HFFc6 (cell line): ENCODE data around the gene SMC1B. TPM values are rescaled to one million over a fixed set of nuclear protein-coding genes. Genes with fewer than 3 reads are reported as not detected.
"Not testable (repeated sequence)": the region's sequence is repeated elsewhere in the genome, so short reads cannot be mapped to it uniquely, and the experiment has no call there.

Experiments used
- DNase-seq: peaks from one replicate; pipeline ENCODE4 v3.0.0-alpha.2; 2018
- H3K27ac Mint-ChIP-seq: 2 replicates; pipeline ENCODE4 v1.8.0; 2020; ENCODE audit warnings: mild to moderate bottlenecking, mixed read lengths
- H3K27me3 Mint-ChIP-seq: 2 replicates; pipeline ENCODE4 v1.8.0; 2021; ENCODE audit warnings: mild to moderate bottlenecking, moderate library complexity, mixed read lengths; ENCODE audit not compliant: insufficient read depth
- H3K36me3 Mint-ChIP-seq: 2 replicates; pipeline ENCODE4 v1.8.0; 2021; ENCODE audit warnings: low read depth, mixed read lengths
- H3K4me1 Mint-ChIP-seq: 2 replicates; pipeline ENCODE4 v1.8.0; 2020; ENCODE audit warnings: low read depth, mixed read lengths
- H3K4me3 Mint-ChIP-seq: 2 replicates; pipeline ENCODE4 v1.8.0; 2020; ENCODE audit warnings: mild to moderate bottlenecking, moderate library complexity, mixed read lengths
- H3K9me3 Mint-ChIP-seq: 2 replicates; pipeline ENCODE4 v1.8.0; 2020; ENCODE audit warnings: mild to moderate bottlenecking, mixed read lengths
- total RNA-seq, 6 experiments: library from RNA; stranded (reverse); fragmentation: NEBNext Ultra II Directional; extraction: Animal tissue kit (Norgen Biotek cat#: 25700); gene quantifications; 2 replicates in 1 of 6; 3 replicates in 5 of 6; pipeline ENCODE4 v1.2.3, GENCODE V29; 2021
- TF ChIP-seq, protein P1 (sequence below): fragments of 200-600 bp; sonication (generic); IDR thresholded peaks from 2 replicates; pipeline ENCODE4 v1.5.0; 2021; ENCODE audit warnings: antibody characterized with exemption, mild to moderate bottlenecking

Gene SMC1B
- total RNA-seq, 6 experiments from 2014 or later: 0.06 TPM; not detected in 5

DNA sequence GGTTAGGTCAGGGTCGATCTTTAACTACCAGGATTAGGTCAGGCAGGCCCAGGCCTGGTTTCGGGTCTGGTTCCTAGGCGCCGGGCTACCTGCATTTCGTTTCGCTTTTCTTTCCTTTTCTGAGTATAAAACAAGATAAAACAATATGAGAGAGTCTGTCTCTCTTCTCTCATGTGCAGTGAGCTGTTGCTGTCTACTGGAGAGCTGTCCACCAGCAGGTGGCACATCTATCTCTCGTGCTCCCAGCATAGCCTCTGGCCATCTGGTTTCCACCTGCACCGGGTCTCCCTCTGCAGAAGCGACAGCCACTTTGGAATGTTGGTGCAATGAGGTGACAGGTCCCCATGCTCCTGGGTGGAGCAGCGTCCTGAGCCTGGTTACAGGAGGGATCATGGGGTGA, 27.7 kb upstream of the SMC1B start:
- DNase-seq: peak; percentile 58
- peaks cover 6% of the 10 kb centered on the region for H3K27me3 Mint-ChIP-seq
- H3K27ac Mint-ChIP-seq: no peak overlapping the region
- H3K4me1 Mint-ChIP-seq: peaks cover 45% of the 10 kb centered on the region
- H3K36me3 Mint-ChIP-seq: no peaks in the 10 kb centered on the region
- no peaks in the 10 kb centered on the region for H3K9me3 Mint-ChIP-seq
- TF ChIP-seq, protein P1, sequence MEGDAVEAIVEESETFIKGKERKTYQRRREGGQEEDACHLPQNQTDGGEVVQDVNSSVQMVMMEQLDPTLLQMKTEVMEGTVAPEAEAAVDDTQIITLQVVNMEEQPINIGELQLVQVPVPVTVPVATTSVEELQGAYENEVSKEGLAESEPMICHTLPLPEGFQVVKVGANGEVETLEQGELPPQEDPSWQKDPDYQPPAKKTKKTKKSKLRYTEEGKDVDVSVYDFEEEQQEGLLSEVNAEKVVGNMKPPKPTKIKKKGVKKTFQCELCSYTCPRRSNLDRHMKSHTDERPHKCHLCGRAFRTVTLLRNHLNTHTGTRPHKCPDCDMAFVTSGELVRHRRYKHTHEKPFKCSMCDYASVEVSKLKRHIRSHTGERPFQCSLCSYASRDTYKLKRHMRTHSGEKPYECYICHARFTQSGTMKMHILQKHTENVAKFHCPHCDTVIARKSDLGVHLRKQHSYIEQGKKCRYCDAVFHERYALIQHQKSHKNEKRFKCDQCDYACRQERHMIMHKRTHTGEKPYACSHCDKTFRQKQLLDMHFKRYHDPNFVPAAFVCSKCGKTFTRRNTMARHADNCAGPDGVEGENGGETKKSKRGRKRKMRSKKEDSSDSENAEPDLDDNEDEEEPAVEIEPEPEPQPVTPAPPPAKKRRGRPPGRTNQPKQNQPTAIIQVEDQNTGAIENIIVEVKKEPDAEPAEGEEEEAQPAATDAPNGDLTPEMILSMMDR: peak; percentile 84
- H3K4me3 Mint-ChIP-seq: peak overlapping the region; percentile 42

DNA sequence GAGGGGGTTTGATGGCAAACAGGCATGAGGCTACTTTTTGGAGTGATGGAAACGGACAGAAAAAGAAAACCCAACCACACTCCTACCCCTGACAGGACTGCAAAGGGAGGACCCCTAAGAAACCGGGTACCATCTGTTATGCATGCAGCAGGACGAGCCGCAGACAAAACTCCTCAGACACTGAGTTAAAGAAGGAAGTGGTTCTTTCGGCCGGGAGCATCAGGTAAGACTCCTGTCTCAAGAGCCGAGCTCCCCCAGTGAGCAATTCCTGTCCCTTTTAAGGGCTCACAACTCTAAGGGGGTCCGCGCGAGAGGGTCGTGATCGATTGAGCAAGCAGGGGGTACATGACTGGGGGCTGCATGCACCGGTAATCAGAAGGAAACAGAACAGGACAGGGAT, 27.3 kb upstream of the SMC1B start:
- H3K27me3 Mint-ChIP-seq, H3K9me3 Mint-ChIP-seq, H3K36me3 Mint-ChIP-seq, DNase-seq, H3K27ac Mint-ChIP-seq, H3K4me3 Mint-ChIP-seq: not testable (repeated sequence)
- H3K4me1 Mint-ChIP-seq: peaks cover 45% of the 10 kb centered on the region

DNA sequence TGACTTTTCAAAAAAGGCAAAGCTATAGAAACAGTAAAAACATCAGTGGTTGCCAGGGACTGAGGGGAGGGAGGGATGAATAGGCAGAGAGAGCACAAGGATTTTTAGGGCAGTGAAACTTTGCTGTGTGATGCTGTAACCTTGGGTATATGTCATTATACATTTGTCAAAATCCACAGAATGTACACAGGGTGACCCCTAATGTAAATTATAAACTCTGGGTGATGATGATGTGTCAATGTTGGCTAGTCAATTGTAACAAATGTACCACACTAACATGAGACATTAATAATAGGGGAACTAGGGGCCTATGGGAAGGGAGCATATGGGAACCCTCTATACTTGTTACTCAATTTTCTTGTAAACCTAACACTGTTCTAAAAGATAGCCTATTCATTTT, 24.9 kb upstream of the SMC1B start:
- peaks cover 32% of the 10 kb centered on the region for H3K4me1 Mint-ChIP-seq
- H3K36me3 Mint-ChIP-seq: no peaks in the 10 kb centered on the region
- H3K9me3 Mint-ChIP-seq: no peaks in the 10 kb centered on the region
- H3K27me3 Mint-ChIP-seq: peaks cover 7% of the 10 kb centered on the region
- DNase-seq: no peak
- H3K4me3 Mint-ChIP-seq: no peak overlapping the region
- TF ChIP-seq, protein P1: no peak
- H3K27ac Mint-ChIP-seq: no peak overlapping the region

DNA sequence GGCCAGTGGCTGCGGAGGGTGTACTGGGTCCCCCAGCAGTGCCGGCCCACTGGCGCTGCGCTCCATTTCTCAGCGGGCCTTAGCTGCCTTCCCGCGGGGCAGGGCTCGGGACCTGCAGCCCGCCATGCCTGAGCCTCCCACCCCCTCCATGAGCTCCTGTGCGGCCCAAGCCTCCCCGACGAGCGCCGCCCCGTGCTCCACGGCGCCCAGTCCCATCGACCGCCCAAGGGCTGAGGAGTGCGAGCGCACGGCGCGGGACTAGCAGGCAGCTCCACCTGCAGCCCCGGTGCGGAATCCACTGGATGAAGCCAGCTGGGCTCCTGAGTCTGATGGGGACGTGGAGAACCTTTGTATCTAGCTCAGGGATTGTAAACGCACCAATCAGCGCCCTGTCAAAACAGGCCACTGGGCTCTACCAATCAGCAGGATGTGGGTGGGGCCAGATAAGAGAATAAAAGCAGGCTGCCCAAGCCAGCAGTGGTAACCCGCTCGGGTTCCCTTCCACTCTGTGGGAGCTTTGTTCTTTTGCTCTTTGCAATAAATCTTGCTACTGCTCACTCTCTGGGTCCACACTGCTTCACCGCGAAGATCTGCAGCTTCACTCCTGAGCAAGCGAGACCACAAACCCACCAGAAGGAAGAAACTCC, 23.6 kb upstream of the SMC1B start:
- peaks cover 26% of the 10 kb centered on the region for H3K4me1 Mint-ChIP-seq
- not testable (repeated sequence) for H3K36me3 Mint-ChIP-seq, H3K27me3 Mint-ChIP-seq, H3K27ac Mint-ChIP-seq, DNase-seq, H3K9me3 Mint-ChIP-seq, H3K4me3 Mint-ChIP-seq
- TF ChIP-seq, protein P1: peak; percentile 31

DNA sequence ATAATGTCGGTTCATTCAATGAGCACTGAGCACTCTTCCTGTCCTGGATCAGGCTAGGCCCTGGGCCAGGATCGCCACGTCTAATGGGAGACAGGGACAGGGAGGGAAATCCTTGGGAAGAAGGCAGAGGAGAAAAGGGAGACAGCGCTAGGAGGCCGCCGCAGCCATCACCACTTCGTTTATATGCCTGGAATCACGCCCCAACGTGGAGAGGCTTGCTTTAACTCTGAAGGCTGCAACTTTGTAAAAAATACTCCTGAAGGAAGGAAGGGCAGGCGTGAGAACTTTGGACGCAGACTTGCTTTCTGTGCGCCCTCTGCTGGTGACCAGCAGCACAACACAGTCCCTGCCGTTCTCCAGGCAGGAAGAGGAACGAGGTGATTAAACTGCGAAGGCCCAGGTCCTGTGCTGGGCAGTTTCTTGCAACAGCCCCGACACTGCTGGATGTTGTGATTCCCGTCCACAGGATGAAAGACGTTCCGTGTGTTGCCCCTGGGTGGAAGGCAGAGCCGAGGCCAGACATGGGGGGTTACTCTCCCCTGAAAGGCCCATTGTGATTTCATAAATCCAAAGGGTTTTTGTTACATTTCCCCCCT, 22.2 kb upstream of the SMC1B start:
- Mint-ChIP-seq H3K4me3 (no peak overlapping the region; the same call in 1 of the 2 replicates), H3K27ac (peak overlapping the region; percentile 72), H3K9me3 (no peaks in the 10 kb centered on the region), H3K4me1 (peaks cover 12% of the 10 kb centered on the region), H3K27me3 (peaks cover 2% of the 10 kb centered on the region), H3K36me3 (no peaks in the 10 kb centered on the region)
- DNase-seq: peak; percentile 79
- TF ChIP-seq, protein P1: peak; percentile 98

DNA sequence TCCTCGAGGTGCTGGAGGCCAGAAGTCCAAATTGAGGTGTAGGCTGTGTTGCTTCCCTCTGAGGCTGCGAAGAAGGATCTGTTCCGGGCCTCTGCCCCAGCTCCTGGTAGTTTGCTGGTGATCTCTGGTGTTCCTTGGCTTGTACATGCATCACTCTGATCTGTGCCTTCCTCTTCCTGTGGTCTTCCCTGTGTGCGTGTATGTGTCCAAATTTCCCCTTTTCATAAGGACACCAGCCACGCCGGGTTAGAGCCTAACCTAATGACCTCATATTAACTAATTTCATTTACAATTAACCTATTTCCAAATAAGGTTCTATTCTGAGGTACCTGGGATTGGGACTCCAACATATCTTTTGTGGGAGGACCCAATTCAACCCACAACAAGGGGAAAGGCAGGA, 21.6 kb upstream of the SMC1B start:
- no peaks in the 10 kb centered on the region for H3K36me3 Mint-ChIP-seq
- no peak for DNase-seq
- H3K27me3 Mint-ChIP-seq: peaks cover 2% of the 10 kb centered on the region
- H3K27ac Mint-ChIP-seq: peak overlapping the region; percentile 72; the same call in 1 of the 2 replicates
- TF ChIP-seq, protein P1: no peak
- H3K4me3 Mint-ChIP-seq: no peak overlapping the region
- peaks cover 11% of the 10 kb centered on the region for H3K4me1 Mint-ChIP-seq
- H3K9me3 Mint-ChIP-seq: no peaks in the 10 kb centered on the region
